ENCODE data around the gene THOC2.

- no peak for TF ChIP-seq CHD1 (IDR thresholded peaks at IDR 0.05; ENCODE audit: low read depth, low read length)
- TF ChIP-seq EZH2 (IDR thresholded peaks at IDR 0.05; ENCODE audit: low read depth, low read length, severe bottlenecking) = no peak
- no peak for TF ChIP-seq CTCF (IDR thresholded peaks at IDR 0.05; ENCODE audit: control extremely low read depth in 1 of 3, insufficient read depth in 1 of 3, low read depth in 1 of 3, low read length in 3 of 3)
- no peak for TF ChIP-seq EP300 (IDR thresholded peaks at IDR 0.05; ENCODE audit: borderline replicate concordance in 1 of 2, low read depth in 2 of 2, low read length in 2 of 2)
- no peak for TF ChIP-seq POLR2A (IDR thresholded peaks at IDR 0.05; ENCODE audit: control extremely low read depth in 1 of 2, low read depth in 2 of 2, low read length in 2 of 2)
- no peak for TF ChIP-seq KDM1A (IDR thresholded peaks at IDR 0.05; ENCODE audit: borderline replicate concordance, low read length)
- TF ChIP-seq GTF2F1 (IDR thresholded peaks at IDR 0.05; ENCODE audit: borderline replicate concordance, low read depth, low read length) = no peak
- TF ChIP-seq EGR1 (IDR thresholded peaks at IDR 0.05; ENCODE audit: borderline replicate concordance, low read depth, low read length) = no peak
- TF ChIP-seq JUN (IDR thresholded peaks at IDR 0.05; ENCODE audit: low read depth, low read length) = no peak
- TF ChIP-seq CBX5 (IDR thresholded peaks at IDR 0.05; ENCODE audit: low read depth, low read length) = no peak
- no peak for TF ChIP-seq MAFK (IDR thresholded peaks at IDR 0.05; ENCODE audit: low read depth, low read length)
- TF ChIP-seq ATF2 (IDR thresholded peaks at IDR 0.05; ENCODE audit: low read length) = no peak
- no peak for TF ChIP-seq NRF1 (IDR thresholded peaks at IDR 0.05; ENCODE audit: low read depth, low read length)
These were observed 41.1 kb downstream of the THOC2 start for GRCh38 chrX:123691776-123692175.
